GM12872 (cell line): ENCODE data around the gene CA7.

Experiments used
- CTCF ChIP-seq: IDR thresholded peaks from 3 replicates; pipeline ENCODE4 v1.5.1; 2011; ENCODE audit warnings: low read depth, mild to moderate bottlenecking, low read length, moderate library complexity; ENCODE audit not compliant: insufficient read depth

The CA7 gene

GRCh38 chr16:66853261-66854139 is 9.3 kb downstream of the CA7 start:
- TF ChIP-seq CTCF = no peak

DNA sequence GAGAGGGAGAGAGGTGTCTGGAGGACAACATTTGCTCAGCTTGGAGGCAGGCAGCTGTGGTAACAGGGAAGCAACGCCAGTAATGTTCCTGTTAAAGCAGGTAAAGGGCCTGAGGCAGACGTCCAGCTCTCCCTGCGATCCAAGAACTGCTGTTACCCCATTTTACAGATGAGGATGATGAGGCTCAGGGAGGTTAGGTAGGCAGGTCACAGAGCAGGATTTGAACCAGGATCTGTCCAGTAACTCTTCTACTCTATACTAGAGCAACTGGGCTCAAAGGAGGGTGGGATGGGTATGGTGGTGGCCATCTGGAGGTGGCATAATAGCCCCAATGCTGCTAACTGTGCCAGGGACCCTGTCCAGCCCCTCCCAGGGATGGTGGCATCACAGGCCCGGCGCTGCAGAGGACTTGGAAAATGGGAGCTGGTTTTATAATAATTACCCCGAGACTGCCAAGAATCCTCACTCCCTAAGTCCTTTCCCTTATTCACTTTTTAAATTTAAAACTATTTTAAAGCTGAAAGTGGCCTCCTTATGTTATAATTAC is 12.0 kb downstream of the CA7 start:
- TF ChIP-seq CTCF = no peak

DNA sequence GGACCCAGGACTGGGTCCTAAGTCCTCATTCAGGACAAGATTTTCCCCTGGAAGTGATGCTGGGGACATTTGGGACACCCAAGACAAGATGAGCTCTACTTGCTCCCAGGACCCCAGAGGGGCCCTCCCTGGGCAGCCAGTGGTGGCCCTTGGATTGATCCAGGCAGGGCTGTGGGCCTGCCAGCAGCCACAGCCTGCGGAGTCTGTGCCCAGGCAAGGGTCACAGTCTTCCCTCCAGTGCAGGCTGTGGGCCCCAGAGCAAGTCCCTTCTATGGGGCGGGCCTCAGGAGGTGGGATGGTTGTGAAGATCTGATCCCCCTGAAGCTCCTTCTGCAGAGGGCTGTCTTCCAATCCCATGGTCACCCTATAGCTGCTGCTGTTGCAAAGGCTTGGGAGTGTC is 12.6 kb downstream of the CA7 start:
- TF ChIP-seq CTCF = no peak

DNA sequence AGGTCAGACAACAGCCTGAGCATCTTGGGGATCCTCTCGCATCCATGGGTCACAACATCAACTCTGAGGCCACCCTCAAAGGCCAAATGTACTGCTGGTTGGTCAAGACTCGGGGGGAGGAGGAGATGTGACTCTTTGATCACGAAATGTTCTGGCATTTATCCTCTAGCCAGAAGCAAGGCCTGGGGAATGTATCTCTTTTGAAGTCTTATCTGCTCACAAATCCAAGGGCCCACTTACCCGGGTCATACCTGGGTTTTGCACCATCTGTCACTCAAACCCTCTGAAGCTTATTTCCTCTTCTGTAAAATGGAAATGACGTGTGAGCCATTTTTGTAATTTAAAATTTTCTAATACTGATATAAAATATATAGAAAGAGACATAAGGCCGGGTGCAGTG is 13.2 kb downstream of the CA7 start:
- no peak for TF ChIP-seq CTCF

DNA sequence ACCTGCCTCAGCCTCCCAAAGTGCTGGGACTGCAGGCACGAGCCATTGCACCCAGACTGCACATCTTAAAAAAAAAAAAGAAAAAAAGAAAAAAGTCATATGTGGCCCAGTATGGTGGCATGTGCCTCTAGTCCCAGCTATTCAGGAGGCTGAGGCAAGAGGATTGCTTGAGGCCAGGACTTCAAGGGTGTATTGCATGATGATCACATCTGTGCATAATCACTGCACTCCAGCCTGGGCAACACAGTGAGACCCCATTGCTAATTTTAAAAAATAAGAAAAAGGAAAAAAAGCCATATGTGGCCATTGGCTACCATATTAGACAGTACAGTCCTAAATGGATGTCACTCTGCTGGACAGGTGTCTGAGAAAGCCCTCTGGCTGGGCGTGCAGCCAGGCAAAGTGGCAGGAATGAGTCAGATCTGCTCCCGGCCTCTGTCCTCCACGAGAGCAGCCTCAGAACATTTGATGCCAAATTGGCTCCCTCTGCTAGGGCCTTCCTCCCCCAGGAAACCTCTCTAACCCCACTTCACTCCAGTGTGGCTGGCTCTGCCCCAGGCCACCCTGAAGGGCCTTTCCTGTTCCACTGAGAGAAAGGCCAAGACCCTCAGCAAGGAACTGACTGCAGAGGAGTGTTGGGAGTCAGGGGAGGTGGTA is 14.7 kb downstream of the CA7 start:
- TF ChIP-seq CTCF = no peak

- no peak for TF ChIP-seq CTCF
Measured at GRCh38 chr16:66859397-66860068, 15.3 kb downstream of the CA7 start.

GRCh38 chr16:66862023-66862520 is 17.9 kb downstream of the CA7 start:
- TF ChIP-seq CTCF = no peak
